Muscle layer of duodenum (tissue), 2 donors: ENCODE results near the gene AMFR.

Experiments used
- H3K27ac ChIP-seq: one replicate; pipeline ENCODE4 v1.7.0; 2013; ENCODE audit warnings: mild to moderate bottlenecking, low read length
- H3K27me3 ChIP-seq: one replicate; pipeline ENCODE4 v1.7.0; 2013; ENCODE audit warnings: low read depth, mild to moderate bottlenecking, control low read depth, low read length
- H3K36me3 ChIP-seq, 2 donors: one replicate each; pipeline ENCODE4 v1.7.0; 2013; ENCODE audit warnings: low read length in 2 of 2, control low read depth in 1 of 2, mild to moderate bottlenecking in 1 of 2; ENCODE audit not compliant: insufficient read depth in 2 of 2, control insufficient read depth in 1 of 2
- H3K4me1 ChIP-seq, 2 donors: one replicate each; pipeline ENCODE4 v1.7.0; 2013; ENCODE audit warnings: low read length in 2 of 2, mild to moderate bottlenecking in 2 of 2, control low read depth in 1 of 2, moderate library complexity in 1 of 2; ENCODE audit not compliant: insufficient read depth in 2 of 2, control insufficient read depth in 1 of 2
- H3K4me3 ChIP-seq, 2 donors: one replicate each; pipeline ENCODE4 v1.7.0; 2013; ENCODE audit warnings: low read length in 2 of 2, low read depth in 1 of 2, mild to moderate bottlenecking in 1 of 2
- H3K9me3 ChIP-seq, 2 donors: one replicate each; pipeline ENCODE4 v1.7.0; 2013; ENCODE audit warnings: low read length in 2 of 2, control low read depth in 1 of 2, mild to moderate bottlenecking in 1 of 2; ENCODE audit not compliant: control insufficient read depth in 1 of 2
- donor health status: healthy.

AMFR gene

GRCh38 chr16:56370185-56370874 is 55.0 kb downstream of the AMFR start:
- H3K9me3 ChIP-seq: no peaks in the 10 kb centered on the region
- H3K36me3 ChIP-seq: peaks cover 23 to 41% of the 10 kb centered on the region in 2 donors
- peak overlapping the region; percentile 14 for H3K27ac ChIP-seq
- H3K27me3 ChIP-seq: no peaks in the 10 kb centered on the region
- peaks cover 0 to 15% of the 10 kb centered on the region in 2 donors for H3K4me1 ChIP-seq
- H3K4me3 ChIP-seq: no peak overlapping the region

- Histone ChIP-seq H3K27me3 (no peaks in the 10 kb centered on the region), H3K9me3 (no peaks in the 10 kb centered on the region), H3K36me3 (peaks cover 29 to 40% of the 10 kb centered on the region in 2 donors), H3K27ac (no peak overlapping the region), H3K4me3 (no peak overlapping the region), H3K4me1 (peaks cover 0 to 15% of the 10 kb centered on the region in 2 donors)
Measured at GRCh38 chr16:56369202-56369601, 56.1 kb downstream of the AMFR start.

GRCh38 chr16:56368545-56368944 is 56.8 kb downstream of the AMFR start:
- no peak overlapping the region for H3K4me3 ChIP-seq
- H3K27ac ChIP-seq: no peak overlapping the region

GRCh38 chr16:56367764-56368163 is 57.6 kb downstream of the AMFR start:
- Histone ChIP-seq H3K27me3 (no peaks in the 10 kb centered on the region), H3K9me3 (no peaks in the 10 kb centered on the region), H3K27ac (no peak overlapping the region), H3K4me1 (peaks cover 0 to 15% of the 10 kb centered on the region in 2 donors), H3K36me3 (peaks cover 42 to 53% of the 10 kb centered on the region in 2 donors), H3K4me3 (no peak overlapping the region)

More at GRCh38 chr16:56368545-56368944, 56.8 kb downstream of the AMFR start:
- no peaks in the 10 kb centered on the region for H3K9me3 ChIP-seq
- peaks cover 0 to 15% of the 10 kb centered on the region in 2 donors for H3K4me1 ChIP-seq
- peaks cover 35 to 46% of the 10 kb centered on the region in 2 donors for H3K36me3 ChIP-seq
- no peaks in the 10 kb centered on the region for H3K27me3 ChIP-seq

GRCh38 chr16:56366945-56367344 is 58.4 kb downstream of the AMFR start:
- Histone ChIP-seq H3K9me3 (no peaks in the 10 kb centered on the region), H3K4me1 (peaks cover 0 to 15% of the 10 kb centered on the region in 2 donors), H3K27me3 (no peaks in the 10 kb centered on the region), H3K4me3 (no peak overlapping the region), H3K36me3 (peaks cover 51 to 61% of the 10 kb centered on the region in 2 donors), H3K27ac (no peak overlapping the region)

- no peak overlapping the region for H3K27ac ChIP-seq
- peaks cover 57 to 62% of the 10 kb centered on the region in 2 donors for H3K36me3 ChIP-seq
- H3K9me3 ChIP-seq: no peaks in the 10 kb centered on the region
Measured at GRCh38 chr16:56365552-56365951, 59.8 kb downstream of the AMFR start.

GRCh38 chr16:56364865-56365264 is 60.5 kb downstream of the AMFR start:
- no peak overlapping the region for H3K4me3 ChIP-seq
- no peaks in the 10 kb centered on the region for H3K4me1 ChIP-seq
- no peak overlapping the region for H3K27ac ChIP-seq
- no peaks in the 10 kb centered on the region for H3K9me3 ChIP-seq
- peaks cover 62% of the 10 kb centered on the region in 2 donors for H3K36me3 ChIP-seq
- no peaks in the 10 kb centered on the region for H3K27me3 ChIP-seq

More at GRCh38 chr16:56365552-56365951, 59.8 kb downstream of the AMFR start:
- H3K4me1 ChIP-seq: peaks cover 0 to 1% of the 10 kb centered on the region in 2 donors
- H3K4me3 ChIP-seq: no peak overlapping the region
- H3K27me3 ChIP-seq: no peaks in the 10 kb centered on the region

GRCh38 chr16:56363781-56364565 is 61.4 kb downstream of the AMFR start:
- Histone ChIP-seq H3K9me3 (no peaks in the 10 kb centered on the region), H3K4me3 (no peak overlapping the region), H3K4me1 (no peaks in the 10 kb centered on the region), H3K27ac (no peak overlapping the region), H3K36me3 (peaks cover 57 to 62% of the 10 kb centered on the region in 2 donors), H3K27me3 (no peaks in the 10 kb centered on the region)

- Histone ChIP-seq H3K4me3 (no peak overlapping the region), H3K36me3 (peaks cover 50 to 62% of the 10 kb centered on the region in 2 donors), H3K9me3 (no peaks in the 10 kb centered on the region), H3K27ac (no peak overlapping the region), H3K27me3 (no peaks in the 10 kb centered on the region), H3K4me1 (no peaks in the 10 kb centered on the region)
Measured at GRCh38 chr16:56363181-56363716, 62.1 kb downstream of the AMFR start.

- peaks cover 45 to 57% of the 10 kb centered on the region in 2 donors for H3K36me3 ChIP-seq
Measured at GRCh38 chr16:56362706-56363105, 62.6 kb downstream of the AMFR start.

GRCh38 chr16:56362057-56362655 is 63.2 kb downstream of the AMFR start:
- Histone ChIP-seq H3K27me3 (no peaks in the 10 kb centered on the region), H3K9me3 (no peaks in the 10 kb centered on the region), H3K4me1 (no peaks in the 10 kb centered on the region), H3K27ac (no peak overlapping the region), H3K4me3 (no peak overlapping the region), H3K36me3 (peaks cover 41 to 51% of the 10 kb centered on the region in 2 donors)

More at GRCh38 chr16:56362706-56363105, 62.6 kb downstream of the AMFR start:
- Histone ChIP-seq H3K9me3 (no peaks in the 10 kb centered on the region), H3K4me3 (no peak overlapping the region), H3K4me1 (no peaks in the 10 kb centered on the region), H3K27me3 (no peaks in the 10 kb centered on the region), H3K27ac (no peak overlapping the region)
